ENCODE results near the gene NOTO. TPM values are rescaled to one million over a fixed set of nuclear protein-coding genes. Genes with fewer than 3 reads are reported as not detected.

The NOTO gene
- polyA plus RNA-seq, 1 donor from 2014 or later, result not detected

- H3K27me3 ChIP-seq (ENCODE audit: insufficient read depth, low read depth, low read length), result no peaks in the 10 kb centered on the region
- peaks cover 7% of the 10 kb centered on the region for H3K36me3 ChIP-seq (ENCODE audit: insufficient read depth, low read length)
These were observed 55.2 kb downstream of the NOTO start for GRCh38 chr2:73257425-73258125.

GRCh38 chr2:73258186-73258912, 56.0 kb downstream of the NOTO start:
- Histone ChIP-seq H3F3A (ENCODE audit: insufficient read depth, low read length, poor library complexity, severe bottlenecking) (no peaks in the 10 kb centered on the region), H3K9me3 (ENCODE audit: low read length) (no peaks in the 10 kb centered on the region), H3K36me3 (ENCODE audit: insufficient read depth, low read length) (peaks cover 4% of the 10 kb centered on the region), H3K79me2 (replicated peaks; ENCODE audit: insufficient read depth, low read length) (no peaks in the 10 kb centered on the region), H3K27ac (ENCODE audit: low read length) (no peak overlapping the region), H2AFZ (ENCODE audit: low read depth, low read length) (no peak overlapping the region), H4K20me1 (ENCODE audit: insufficient read depth) (no peaks in the 10 kb centered on the region), H3K27me3 (ENCODE audit: insufficient read depth, low read depth, low read length) (no peaks in the 10 kb centered on the region), H3K9me2 (ENCODE audit: insufficient read depth, low read length) (no peaks in the 10 kb centered on the region), H3K4me2 (ENCODE audit: low read length) (no peak overlapping the region), H3K9ac (ENCODE audit: low read length) (no peak overlapping the region), H3K4me3 (ENCODE audit: low read length) (no peak overlapping the region)
- TF ChIP-seq MXI1 (conservative IDR thresholded peaks at IDR 0.05; ENCODE audit: poor library complexity, severe bottlenecking) (no peak), EZH2 (IDR thresholded peaks at IDR 0.05; ENCODE audit: borderline replicate concordance, insufficient read depth, low read length, poor library complexity, severe bottlenecking) (no peak), EP300 (conservative IDR thresholded peaks at IDR 0.05; ENCODE audit: poor library complexity, severe bottlenecking) (no peak), REST (IDR thresholded peaks at IDR 0.05; ENCODE audit: borderline replicate concordance) (no peak), SMC3 (conservative IDR thresholded peaks at IDR 0.05; ENCODE audit: poor library complexity) (no peak), CTCF (IDR thresholded peaks at IDR 0.05; ENCODE audit: poor library complexity, severe bottlenecking) (no peak), TAF1 (IDR thresholded peaks at IDR 0.05; ENCODE audit: low read depth) (no peak), POLR2AphosphoS5 (IDR thresholded peaks at IDR 0.05) (no peak), RAD21 (conservative IDR thresholded peaks at IDR 0.05) (no peak)

More at GRCh38 chr2:73257425-73258125, 55.2 kb downstream of the NOTO start:
- H3K9ac ChIP-seq (ENCODE audit: low read length), result no peak overlapping the region
- H3K79me2 ChIP-seq (replicated peaks; ENCODE audit: insufficient read depth, low read length), result no peaks in the 10 kb centered on the region
- H3K9me3 ChIP-seq (ENCODE audit: low read length), result no peaks in the 10 kb centered on the region
- no peak overlapping the region for H2AFZ ChIP-seq (ENCODE audit: low read depth, low read length)
- H3K4me2 ChIP-seq (ENCODE audit: low read length), result no peak overlapping the region
- H4K20me1 ChIP-seq (ENCODE audit: insufficient read depth), result no peaks in the 10 kb centered on the region
- H3F3A ChIP-seq (ENCODE audit: insufficient read depth, low read length, poor library complexity, severe bottlenecking), result no peaks in the 10 kb centered on the region
- H3K27ac ChIP-seq (ENCODE audit: low read length), result no peak overlapping the region
- no peak for TF ChIP-seq POLR2AphosphoS5 (IDR thresholded peaks at IDR 0.05)
- H3K4me3 ChIP-seq (ENCODE audit: low read length), result no peak overlapping the region
- H3K9me2 ChIP-seq (ENCODE audit: insufficient read depth, low read length), result no peaks in the 10 kb centered on the region
